Stimulated activated CD4-positive, alpha-beta T cell treated with anti-CD3 and anti-CD28 coated beads, Interleukin-12 subunit alpha, Interleukin-12 subunit beta, amount 100 ng/mL, for 24 hours (primary cell): ENCODE data around the gene SIRT6.
"Not testable (repeated sequence)": the region's sequence is repeated elsewhere in the genome, so short reads cannot be mapped to it uniquely, and the experiment has no call there.

Experiments
- DNase-seq, 2 experiments: peaks; one replicate each; pipeline ENCODE4 v3.0.0-alpha.2; 2020; ENCODE audit warnings: low read depth in 2 of 2

Gene SIRT6

GRCh38 chr19:4199699-4200293 lies 17.4 kb upstream of the SIRT6 start:
- DNase-seq: no peak

GRCh38 chr19:4198467-4199126 lies 16.2 kb upstream of the SIRT6 start:
- no peak for DNase-seq

GRCh38 chr19:4197625-4198466 lies 15.5 kb upstream of the SIRT6 start:
- DNase-seq: no peak

GRCh38 chr19:4197228-4197624 lies 14.9 kb upstream of the SIRT6 start:
- no peak for DNase-seq

GRCh38 chr19:4196587-4197148 lies 14.3 kb upstream of the SIRT6 start:
- no peak for DNase-seq

- DNase-seq: no peak
These were observed 13.6 kb upstream of the SIRT6 start for GRCh38 chr19:4196009-4196408.

- no peak for DNase-seq
These were observed 12.0 kb upstream of the SIRT6 start for GRCh38 chr19:4194353-4194752.

- not testable (repeated sequence) for DNase-seq
These were observed 10.2 kb upstream of the SIRT6 start for GRCh38 chr19:4192537-4192936.

GRCh38 chr19:4189641-4190040 lies 7.3 kb upstream of the SIRT6 start:
- no peak for DNase-seq

- no peak for DNase-seq
These were observed 5.2 kb upstream of the SIRT6 start for GRCh38 chr19:4187313-4188122.

- DNase-seq: peak; percentile 60 to 85
These were observed 4.0 kb upstream of the SIRT6 start for GRCh38 chr19:4186087-4186993.

GRCh38 chr19:4185413-4186086 lies 3.2 kb upstream of the SIRT6 start:
- no peak for DNase-seq

- DNase-seq: no peak
These were observed 2.5 kb upstream of the SIRT6 start for GRCh38 chr19:4184718-4185352.

GRCh38 chr19:4183967-4184717 lies 1.8 kb upstream of the SIRT6 start:
- DNase-seq: no peak

GRCh38 chr19:4181053-4181508 lies 1.3 kb downstream of the SIRT6 start:
- no peak for DNase-seq

GRCh38 chr19:4178990-4179389 lies 3.4 kb downstream of the SIRT6 start:
- no peak for DNase-seq

GRCh38 chr19:4177146-4177545 lies 5.2 kb downstream of the SIRT6 start:
- no peak for DNase-seq

GRCh38 chr19:4175669-4175931 lies 6.8 kb downstream of the SIRT6 start:
- DNase-seq: no peak
